ENCODE measurements around the gene EFEMP1. TPM values are rescaled to one million over a fixed set of nuclear protein-coding genes. Genes with fewer than 3 reads are reported as not detected.

The EFEMP1 gene
- total and polyA plus RNA-seq, 10 of the 15 experiments (the other 5 are each of a cell fraction or from before 2014, with no cell fraction given): 0.27 to 1.2 (median 0.35) TPM; not detected in 6

- Histone ChIP-seq H3K4me2 (ENCODE audit: control insufficient read depth, insufficient read depth) (no peak overlapping the region), H3K4me3 (no peak overlapping the region), H3K36me3 (ENCODE audit: control insufficient read depth in 2 of 2, insufficient read depth in 2 of 2, low read length in 1 of 2) (no peaks in the 10 kb centered on the region), H3K4me1 (ENCODE audit: control insufficient read depth, insufficient read depth, low read length) (no peaks in the 10 kb centered on the region), H3K9me3 (replicated peaks; ENCODE audit: control insufficient read depth, insufficient read depth, low read length) (no peaks in the 10 kb centered on the region), H3K9ac (ENCODE audit: control insufficient read depth, insufficient read depth, low read length) (no peak overlapping the region), H2AFZ (ENCODE audit: control insufficient read depth, low read depth, low read length) (no peak overlapping the region), H4K20me1 (ENCODE audit: control insufficient read depth, insufficient read depth) (no peaks in the 10 kb centered on the region), H3K27ac (ENCODE audit: control insufficient read depth, insufficient read depth) (no peak overlapping the region), H3K27me3 (replicated peaks in 1 of 2; ENCODE audit: control insufficient read depth in 2 of 2, insufficient read depth in 2 of 2, low read length in 1 of 2) (no peaks in the 10 kb centered on the region; a peak in 1 of 4 replicates), H3K79me2 (ENCODE audit: control insufficient read depth, insufficient read depth, low read length) (no peaks in the 10 kb centered on the region)
- intact Hi-C loops (cut with micrococcal nuclease; ENCODE audit: unreplicated experiment) (no loop called here), in situ Hi-C loops (cut with MboI) (no loop called here)
- RAD21 ChIA-PET (ENCODE audit: unreplicated experiment): no interaction called here
- SMC1A ChIA-PET (ENCODE audit: uncharacterized antibody, unreplicated experiment): interaction anchor here (0.6 to 0.7 kb wide), 3 partner anchors 57 to 164 kb away, joined by 3 read pairs; no protein-coding TSS in a partner anchor
- BruUV-seq (replicated peaks): no TSS peak
- 0% methylated on average over 7 of the region's 7 CpGs for WGBS (ENCODE audit: insufficient coverage, insufficient replicate concordance, low lambda C conversion rate, missing lambda C conversion rate)
- no peak for TF ChIP-seq E2F8 (IDR thresholded peaks at IDR 0.05; ENCODE audit: low read depth, partially characterized antibody)
- TF ChIP-seq NR2F1 (conservative IDR thresholded peaks at IDR 0.05): no peak
- no peak for TF ChIP-seq SMAD1 (IDR thresholded peaks at IDR 0.05; ENCODE audit: low read depth, partially characterized antibody)
- TF ChIP-seq CHD4 (IDR thresholded peaks at IDR 0.05): no peak
- no peak for TF ChIP-seq SIX5 (IDR thresholded peaks at IDR 0.05; ENCODE audit: low read depth, low read length, severe bottlenecking)
- CTCF ChIA-PET: interaction anchor here (1.0 kb wide), 1 partner anchor 155 kb away, joined by 4 read pairs; no protein-coding TSS in a partner anchor
- FAIRE-seq (no peak), ATAC-seq (no peak), DNase-seq (ENCODE audit: low read depth, low spot score) (no peak)
- POLR2A ChIA-PET: interaction anchor here (0.8 kb wide), 1 partner anchor 9 kb away, joined by 3 read pairs; no protein-coding TSS in a partner anchor
Observed at GRCh38 chr2:55887901-55888624, 35.5 kb downstream of the EFEMP1 start.
